Measurements from ENCODE around the gene NAA15.

- TF ChIP-seq CTCF (conservative IDR thresholded peaks at IDR 0.05; ENCODE audit: low read depth, low read length) (no peak), EZH2 (IDR thresholded peaks at IDR 0.05; ENCODE audit: low read length, unreplicated experiment) (no peak)
Observed at GRCh38 chr4:139324620-139325019, 23.3 kb downstream of the NAA15 start.
